Fibroblast of pulmonary artery (primary cell): ENCODE results near the gene PRXL2A.
A peak's percentile ranks its signal among the peaks of the same experiment; 100 is the strongest.

ENCODE experiments used
- DNase-seq: peaks from one replicate; pipeline ENCODE4 v3.0.0-alpha.2; 2010; ENCODE audit warnings: low read depth
- H3K4me3 ChIP-seq: replicated peaks from 2 replicates; pipeline ENCODE4 v1.5.1; 2011; ENCODE audit warnings: low read depth, mild to moderate bottlenecking, control low read depth, low read length, moderate library complexity
- TF ChIP-seq, protein P1 (sequence below): IDR thresholded peaks from 2 replicates; pipeline ENCODE4 v1.5.1; 2011; ENCODE audit warnings: mild to moderate bottlenecking, control low read depth, low read length, inconsistent platforms; ENCODE audit errors: missing control alignments

The PRXL2A gene

DNA sequence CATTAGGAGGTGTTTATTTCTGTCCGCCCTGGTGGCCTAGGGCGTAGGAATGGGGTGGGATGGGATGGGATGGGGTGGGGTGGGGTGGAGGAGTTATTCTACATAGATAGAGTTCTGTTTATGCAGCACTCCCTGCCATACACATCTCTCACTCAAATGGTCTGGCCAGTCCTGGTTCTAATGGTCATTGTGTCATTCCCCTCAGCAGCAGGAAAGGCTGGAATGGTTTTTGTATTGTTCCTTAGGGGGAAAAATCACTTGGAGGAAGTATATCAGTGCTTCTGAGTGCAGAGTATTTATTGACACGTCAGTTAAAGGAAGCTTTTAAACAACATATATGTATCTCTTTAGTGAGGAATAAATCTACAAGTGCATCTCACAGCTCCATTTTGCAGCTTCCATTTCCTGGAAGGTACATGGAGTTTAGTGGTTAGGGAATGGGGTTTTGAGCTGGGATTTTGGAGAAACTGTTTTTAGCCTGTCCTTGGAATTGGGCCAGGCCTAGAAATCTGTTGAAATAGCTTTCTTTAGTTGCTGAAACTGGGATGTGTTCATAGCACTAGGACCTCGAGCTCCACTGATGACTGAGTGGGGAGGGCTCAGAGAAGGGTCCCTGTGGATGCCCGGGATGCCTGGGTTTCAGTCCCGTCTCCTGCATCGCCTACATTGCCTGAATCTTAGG lies 54.1 kb downstream of the PRXL2A start:
- peak; percentile 64 for DNase-seq
- no peak overlapping the region for H3K4me3 ChIP-seq
- TF ChIP-seq, protein P1, sequence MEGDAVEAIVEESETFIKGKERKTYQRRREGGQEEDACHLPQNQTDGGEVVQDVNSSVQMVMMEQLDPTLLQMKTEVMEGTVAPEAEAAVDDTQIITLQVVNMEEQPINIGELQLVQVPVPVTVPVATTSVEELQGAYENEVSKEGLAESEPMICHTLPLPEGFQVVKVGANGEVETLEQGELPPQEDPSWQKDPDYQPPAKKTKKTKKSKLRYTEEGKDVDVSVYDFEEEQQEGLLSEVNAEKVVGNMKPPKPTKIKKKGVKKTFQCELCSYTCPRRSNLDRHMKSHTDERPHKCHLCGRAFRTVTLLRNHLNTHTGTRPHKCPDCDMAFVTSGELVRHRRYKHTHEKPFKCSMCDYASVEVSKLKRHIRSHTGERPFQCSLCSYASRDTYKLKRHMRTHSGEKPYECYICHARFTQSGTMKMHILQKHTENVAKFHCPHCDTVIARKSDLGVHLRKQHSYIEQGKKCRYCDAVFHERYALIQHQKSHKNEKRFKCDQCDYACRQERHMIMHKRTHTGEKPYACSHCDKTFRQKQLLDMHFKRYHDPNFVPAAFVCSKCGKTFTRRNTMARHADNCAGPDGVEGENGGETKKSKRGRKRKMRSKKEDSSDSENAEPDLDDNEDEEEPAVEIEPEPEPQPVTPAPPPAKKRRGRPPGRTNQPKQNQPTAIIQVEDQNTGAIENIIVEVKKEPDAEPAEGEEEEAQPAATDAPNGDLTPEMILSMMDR: no peak

GRCh38 chr10:80462981-80463741 lies 54.8 kb downstream of the PRXL2A start:
- TF ChIP-seq, protein P1: no peak
- no peak for DNase-seq
- no peak overlapping the region for H3K4me3 ChIP-seq

- DNase-seq: no peak
- no peak overlapping the region for H3K4me3 ChIP-seq
- TF ChIP-seq, protein P1: no peak
Observed at GRCh38 chr10:80463868-80464267, 55.5 kb downstream of the PRXL2A start.

GRCh38 chr10:80464557-80465450 lies 56.5 kb downstream of the PRXL2A start:
- H3K4me3 ChIP-seq: peak overlapping the region; percentile 2
- TF ChIP-seq, protein P1: no peak
- peak; percentile 50 for DNase-seq

- H3K4me3 ChIP-seq: no peak overlapping the region
- TF ChIP-seq, protein P1: no peak
- no peak for DNase-seq
Observed at GRCh38 chr10:80465451-80465835, 57.1 kb downstream of the PRXL2A start.

- no peak for DNase-seq
- TF ChIP-seq, protein P1: no peak
- no peak overlapping the region for H3K4me3 ChIP-seq
Observed at GRCh38 chr10:80465839-80466590, 57.7 kb downstream of the PRXL2A start.
